CD4-positive, alpha-beta T cell (primary cell): ENCODE data around the gene BANF1. TPM values are rescaled to one million over a fixed set of nuclear protein-coding genes. Genes with fewer than 3 reads are reported as not detected.

Experiments
- ATAC-seq: fragments of 200-7000 bp; cut with Tn5 transposase; one replicate; pipeline ENCODE4 v1.10.0; 2022; ENCODE audit warnings: mild to moderate bottlenecking; ENCODE audit not compliant: poor library complexity
- CTCF ChIA-PET: fragments of 350-600 bp; sonication (Branson Sonifier 250); formaldehyde crosslinking; loops from one replicate; lab custom pipeline; 2021; ENCODE audit warnings: antibody characterized with exemption, inconsistent platforms; lab: Charles Lee
- POLR2A ChIA-PET: fragments of 350-600 bp; sonication (Branson Sonifier 250); formaldehyde crosslinking; loops from one replicate; lab custom pipeline; 2021; ENCODE audit warnings: antibody characterized with exemption, inconsistent platforms; lab: Charles Lee
- DNase-seq, 14 experiments: peaks; one replicate each; pipeline ENCODE4 v3.0.0-alpha.2; 2013 to 2020; ENCODE audit warnings: mixed read lengths in 2 of 14
- H3K27ac ChIP-seq, 2 donors: one replicate each; pipeline versions ENCODE4 v1.5.1 to v1.7.0; 2013; ENCODE audit warnings: low read length in 2 of 2, low read depth in 1 of 2, mild to moderate bottlenecking in 1 of 2
- H3K27me3 ChIP-seq, 2 experiments: 1 replicate in 1 of 2; 2 replicates in 1 of 2; pipeline versions ENCODE4 v1.6.1 to v1.7.0; 2013; ENCODE audit warnings: low read length in 2 of 2, control low read depth in 1 of 2, mild to moderate bottlenecking in 1 of 2, moderate library complexity in 1 of 2; ENCODE audit not compliant: insufficient read depth in 2 of 2, control insufficient read depth in 1 of 2
- H3K36me3 ChIP-seq: one replicate; pipeline ENCODE4 v1.6.1; 2013; ENCODE audit warnings: low read length, control low read depth; ENCODE audit not compliant: insufficient read depth
- H3K4me1 ChIP-seq: one replicate; pipeline ENCODE4 v1.6.1; 2013; ENCODE audit warnings: low read length, control low read depth; ENCODE audit not compliant: insufficient read depth
- H3K4me3 ChIP-seq: one replicate; pipeline ENCODE4 v1.5.1; 2013; ENCODE audit warnings: mild to moderate bottlenecking, low read length, moderate library complexity
- H3K9me3 ChIP-seq, 2 experiments: 1 replicate in 1 of 2; 2 replicates in 1 of 2; pipeline versions ENCODE4 v1.6.1 to v1.7.0; 2013; ENCODE audit warnings: low read length in 2 of 2, mild to moderate bottlenecking in 2 of 2, control low read depth in 1 of 2, moderate library complexity in 1 of 2; ENCODE audit not compliant: control insufficient read depth in 1 of 2, insufficient read depth in 1 of 2
- H3K27ac Mint-ChIP-seq: one replicate; pipeline ENCODE4 v1.8.0; 2020; ENCODE audit warnings: mixed read lengths
- H3K27me3 Mint-ChIP-seq: one replicate; pipeline ENCODE4 v1.8.0; 2021; ENCODE audit warnings: mixed read lengths
- H3K36me3 Mint-ChIP-seq: one replicate; pipeline ENCODE4 v1.8.0; 2021; ENCODE audit warnings: low read depth, mixed read lengths
- H3K4me1 Mint-ChIP-seq: one replicate; pipeline ENCODE4 v1.8.0; 2021; ENCODE audit warnings: low read depth, mixed read lengths
- H3K4me3 Mint-ChIP-seq: one replicate; pipeline ENCODE4 v1.8.0; 2020; ENCODE audit warnings: mild to moderate bottlenecking, mixed read lengths
- H3K9me3 Mint-ChIP-seq: one replicate; pipeline ENCODE4 v1.8.0; 2020; ENCODE audit warnings: mixed read lengths
- intact Hi-C, 2 experiments: fragments of 100-400 bp; cut with DNase I in 1 of 2; cut with micrococcal nuclease in 1 of 2; formaldehyde crosslinking; loops; one replicate each; pipeline versions ENCODE4 v1.15.1 to v1.9.0; 2023 to 2025; cut with DNase I, micrococcal nuclease
- total RNA-seq, 174 experiments: library from RNA in 2 of 174; stranded (reverse) in 2 of 174; gene quantifications; one replicate each; pipeline ENCODE4 v1.2.3 and lab custom pipeline; 2021 to 2026
- TF ChIP-seq, protein P1 (sequence below): fragments of 200-600 bp; IDR thresholded peaks from one replicate; pipeline ENCODE4 v1.8.0; 2022; ENCODE audit warnings: antibody characterized with exemption, mild to moderate bottlenecking

The BANF1 gene
- total RNA-seq, 2 experiments from 2014 or later = 21.3 to 22.3 TPM

GRCh38 chr11:66012946-66013761 lies 10.9 kb downstream of the BANF1 start:
- intact Hi-C loops = no loop called here
- no peaks in the 10 kb centered on the region for H3K36me3 Mint-ChIP-seq
- no peaks in the 10 kb centered on the region for H3K9me3 Mint-ChIP-seq
- Histone ChIP-seq H3K9me3 (peaks cover 0 to 5% of the 10 kb centered on the region in 2 experiments), H3K4me3 (no peak overlapping the region), H3K4me1 (peaks cover 11% of the 10 kb centered on the region), H3K27me3 (peaks cover 23 to 25% of the 10 kb centered on the region in 2 experiments), H3K36me3 (no peaks in the 10 kb centered on the region), H3K27ac (no peak overlapping the region)
- CTCF ChIA-PET = no interaction called here
- peaks cover 23% of the 10 kb centered on the region for H3K27me3 Mint-ChIP-seq
- POLR2A ChIA-PET = interaction anchor here (0.8 to 1.6 kb wide), 2 partner anchors 11 to 153 kb away, joined by 4 read pairs; partner anchors contain the start of genes BANF1 and MUS81
- H3K27ac Mint-ChIP-seq = no peak overlapping the region
- H3K4me1 Mint-ChIP-seq = no peaks in the 10 kb centered on the region
- ATAC-seq = no peak
- DNase-seq = peak in 2 of 14 experiments; percentile 62 to 71
- TF ChIP-seq, protein P1, sequence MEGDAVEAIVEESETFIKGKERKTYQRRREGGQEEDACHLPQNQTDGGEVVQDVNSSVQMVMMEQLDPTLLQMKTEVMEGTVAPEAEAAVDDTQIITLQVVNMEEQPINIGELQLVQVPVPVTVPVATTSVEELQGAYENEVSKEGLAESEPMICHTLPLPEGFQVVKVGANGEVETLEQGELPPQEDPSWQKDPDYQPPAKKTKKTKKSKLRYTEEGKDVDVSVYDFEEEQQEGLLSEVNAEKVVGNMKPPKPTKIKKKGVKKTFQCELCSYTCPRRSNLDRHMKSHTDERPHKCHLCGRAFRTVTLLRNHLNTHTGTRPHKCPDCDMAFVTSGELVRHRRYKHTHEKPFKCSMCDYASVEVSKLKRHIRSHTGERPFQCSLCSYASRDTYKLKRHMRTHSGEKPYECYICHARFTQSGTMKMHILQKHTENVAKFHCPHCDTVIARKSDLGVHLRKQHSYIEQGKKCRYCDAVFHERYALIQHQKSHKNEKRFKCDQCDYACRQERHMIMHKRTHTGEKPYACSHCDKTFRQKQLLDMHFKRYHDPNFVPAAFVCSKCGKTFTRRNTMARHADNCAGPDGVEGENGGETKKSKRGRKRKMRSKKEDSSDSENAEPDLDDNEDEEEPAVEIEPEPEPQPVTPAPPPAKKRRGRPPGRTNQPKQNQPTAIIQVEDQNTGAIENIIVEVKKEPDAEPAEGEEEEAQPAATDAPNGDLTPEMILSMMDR = no peak
- H3K4me3 Mint-ChIP-seq = no peak overlapping the region

DNA sequence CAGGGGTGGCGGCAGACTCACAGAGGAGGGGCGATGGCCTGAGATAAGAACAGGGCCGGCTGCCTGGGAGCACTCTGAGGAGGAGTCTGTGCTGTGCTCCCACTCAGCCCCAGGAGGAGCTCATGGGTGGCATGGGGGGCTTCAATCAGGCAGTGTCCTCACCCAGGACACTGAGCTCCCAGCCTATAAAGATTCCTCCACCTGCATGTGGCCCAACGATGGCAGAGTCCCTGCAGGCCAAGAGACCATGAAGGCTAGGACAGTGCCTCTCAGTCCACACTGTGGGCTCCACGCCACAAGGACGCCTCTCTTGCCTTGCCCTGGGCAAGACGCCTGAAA lies 11.4 kb downstream of the BANF1 start:
- TF ChIP-seq, protein P1 = no peak
- H3K4me3 ChIP-seq = no peak overlapping the region
- H3K27me3 ChIP-seq = peaks cover 23 to 25% of the 10 kb centered on the region in 2 experiments
- Mint-ChIP-seq H3K9me3 (no peaks in the 10 kb centered on the region), H3K27ac (no peak overlapping the region), H3K36me3 (no peaks in the 10 kb centered on the region), H3K4me1 (no peaks in the 10 kb centered on the region), H3K27me3 (peaks cover 23% of the 10 kb centered on the region), H3K4me3 (no peak overlapping the region)
- peaks cover 0 to 5% of the 10 kb centered on the region in 2 experiments for H3K9me3 ChIP-seq
- intact Hi-C loops = no loop called here
- no peaks in the 10 kb centered on the region for H3K36me3 ChIP-seq
- H3K4me1 ChIP-seq = peaks cover 11% of the 10 kb centered on the region
- ATAC-seq (no peak), DNase-seq (no peak)
- POLR2A ChIA-PET = no interaction called here
- no peak overlapping the region for H3K27ac ChIP-seq
- CTCF ChIA-PET = no interaction called here

DNA sequence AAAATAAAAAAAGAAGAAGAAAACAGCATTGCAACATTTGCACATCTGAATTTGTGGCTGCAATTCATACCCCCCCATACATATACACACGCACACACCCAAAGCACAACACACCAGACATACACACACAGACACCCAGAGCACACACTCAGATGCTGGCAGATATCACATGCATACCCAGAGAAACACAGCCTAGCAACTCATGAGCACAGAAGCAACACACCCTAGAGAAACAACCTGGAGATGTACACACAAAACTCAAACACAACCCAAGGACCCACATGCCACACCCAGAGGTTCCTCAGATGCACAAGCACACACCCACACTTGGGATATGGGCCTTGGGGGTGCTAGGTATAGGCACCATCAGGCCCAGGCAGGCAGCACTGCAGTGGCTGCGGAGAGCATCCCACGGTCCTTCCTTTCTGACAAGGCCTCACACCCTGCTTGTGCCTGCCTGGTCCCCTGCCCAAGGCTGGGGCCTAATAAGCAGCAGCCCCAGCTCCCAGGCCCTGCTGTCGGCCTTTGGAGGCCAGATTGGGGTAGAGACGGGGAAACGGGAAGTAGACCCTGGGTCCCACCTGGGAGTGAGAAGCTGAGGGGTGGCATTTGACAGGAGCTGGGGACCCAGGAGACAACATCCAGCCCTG lies 12.6 kb downstream of the BANF1 start:
- ATAC-seq (no peak), DNase-seq (no peak)
- peaks cover 23% of the 10 kb centered on the region for H3K27me3 Mint-ChIP-seq
- TF ChIP-seq, protein P1 = no peak
- H3K27ac ChIP-seq = no peak overlapping the region
- CTCF ChIA-PET = no interaction called here
- no peaks in the 10 kb centered on the region for H3K36me3 ChIP-seq
- H3K27ac Mint-ChIP-seq = no peak overlapping the region
- H3K4me1 Mint-ChIP-seq = no peaks in the 10 kb centered on the region
- no peaks in the 10 kb centered on the region for H3K9me3 Mint-ChIP-seq
- H3K4me3 ChIP-seq = no peak overlapping the region
- H3K27me3 ChIP-seq = peaks cover 23 to 25% of the 10 kb centered on the region in 2 experiments
- peaks cover 0 to 5% of the 10 kb centered on the region in 2 experiments for H3K9me3 ChIP-seq
- intact Hi-C loops = no loop called here
- peaks cover 11% of the 10 kb centered on the region for H3K4me1 ChIP-seq
- H3K36me3 Mint-ChIP-seq = no peaks in the 10 kb centered on the region
- POLR2A ChIA-PET = no interaction called here
- H3K4me3 Mint-ChIP-seq = no peak overlapping the region
